H9 (cell line): ENCODE data around the gene DTNB. TPM values are rescaled to one million over a fixed set of nuclear protein-coding genes. Genes with fewer than 3 reads are reported as not detected.

Experiments used
- DNase-seq: peaks from one replicate; pipeline ENCODE4 v3.0.0-alpha.2; 2017
- H2AFZ ChIP-seq: one replicate; pipeline ENCODE4 v1.6.1; 2013; ENCODE audit warnings: mild to moderate bottlenecking, low read length, control low read depth, moderate library complexity
- H2AK5ac ChIP-seq: 2 replicates; pipeline ENCODE4 v1.6.1; 2013; ENCODE audit warnings: low read length, control low read depth, mixed read lengths; ENCODE audit not compliant: insufficient read length
- H2BK120ac ChIP-seq: one replicate; pipeline ENCODE4 v1.6.1; 2013; ENCODE audit warnings: low read depth, mild to moderate bottlenecking, low read length, control low read depth, inconsistent platforms; ENCODE audit not compliant: poor library complexity, severe bottlenecking
- H2BK12ac ChIP-seq: 2 replicates; pipeline ENCODE4 v1.6.1; 2013; ENCODE audit warnings: low read length, control low read depth, mixed read lengths, low read depth; ENCODE audit not compliant: insufficient read length
- H2BK15ac ChIP-seq: 2 replicates; pipeline ENCODE4 v1.6.1; 2013; ENCODE audit warnings: low read depth, low read length, control low read depth
- H2BK20ac ChIP-seq: one replicate; pipeline ENCODE4 v1.6.1; 2013; ENCODE audit warnings: low read depth, mild to moderate bottlenecking, low read length, control low read depth, inconsistent platforms; ENCODE audit not compliant: poor library complexity, severe bottlenecking
- H2BK5ac ChIP-seq: 2 replicates; pipeline ENCODE4 v1.6.1; 2013; ENCODE audit warnings: low read length, control low read depth, mixed read lengths; ENCODE audit not compliant: insufficient read length
- H3K14ac ChIP-seq: 2 replicates; pipeline ENCODE4 v1.6.1; 2013; ENCODE audit warnings: low read length, control low read depth; ENCODE audit not compliant: insufficient read depth
- H3K18ac ChIP-seq: 2 replicates; pipeline ENCODE4 v1.6.1; 2013; ENCODE audit warnings: low read depth, mild to moderate bottlenecking, mixed read lengths, low read length, control low read depth; ENCODE audit not compliant: insufficient read length
- H3K23ac ChIP-seq: 2 replicates; pipeline ENCODE4 v1.6.1; 2013; ENCODE audit warnings: low read length, control low read depth, mixed read lengths, low read depth; ENCODE audit not compliant: insufficient read length
- H3K23me2 ChIP-seq: 2 replicates; pipeline ENCODE4 v1.6.1; 2013; ENCODE audit warnings: low read depth, mild to moderate bottlenecking, mixed read lengths, low read length, control low read depth; ENCODE audit not compliant: insufficient read length, poor library complexity, severe bottlenecking
- H3K27ac ChIP-seq: 2 replicates; pipeline ENCODE4 v1.5.1; 2013; ENCODE audit warnings: low read length, control low read depth, mixed read lengths, low read depth; ENCODE audit not compliant: insufficient read length
- H3K27me3 ChIP-seq: 2 replicates; pipeline ENCODE4 v1.6.1; 2013; ENCODE audit warnings: low read length, control low read depth, inconsistent platforms; ENCODE audit not compliant: insufficient read depth
- H3K4ac ChIP-seq: 2 replicates; pipeline ENCODE4 v1.6.1; 2013; ENCODE audit warnings: low read depth, mild to moderate bottlenecking, control low read depth, inconsistent platforms, low read length, moderate library complexity
- H3K4me1 ChIP-seq: 2 replicates; pipeline ENCODE4 v1.6.1; 2013; ENCODE audit warnings: low read length, control low read depth, inconsistent platforms; ENCODE audit not compliant: insufficient read depth
- H3K4me2 ChIP-seq: 2 replicates; pipeline ENCODE4 v1.6.1; 2013; ENCODE audit warnings: low read length, control low read depth, mixed read lengths; ENCODE audit not compliant: insufficient read length, insufficient read depth
- H3K56ac ChIP-seq: 2 replicates; pipeline ENCODE4 v1.6.1; 2013; ENCODE audit warnings: low read depth, mild to moderate bottlenecking, mixed read lengths, low read length, control low read depth; ENCODE audit not compliant: insufficient read length
- H3K79me1 ChIP-seq: 2 replicates; pipeline ENCODE4 v1.6.1; 2013; ENCODE audit warnings: low read depth, mild to moderate bottlenecking, moderate library complexity, low read length, control low read depth, inconsistent platforms; ENCODE audit not compliant: insufficient read depth, poor library complexity, severe bottlenecking
- H3K79me2 ChIP-seq: 2 replicates; pipeline ENCODE4 v1.6.1; 2013; ENCODE audit warnings: low read length, control low read depth, inconsistent platforms; ENCODE audit not compliant: insufficient read depth
- H3K9ac ChIP-seq: 2 replicates; pipeline ENCODE4 v1.6.1; 2013; ENCODE audit warnings: low read length, control low read depth, mixed read lengths; ENCODE audit not compliant: insufficient read length; ENCODE audit errors: extremely low read depth
- H3K9me3 ChIP-seq: one replicate; pipeline ENCODE4 v1.6.1; 2013; ENCODE audit warnings: low read depth, low read length, inconsistent platforms; ENCODE audit not compliant: control insufficient read depth
- H3T11ph ChIP-seq: one replicate; pipeline ENCODE4 v1.6.1; 2013; ENCODE audit warnings: mild to moderate bottlenecking, low read length, control low read depth, inconsistent platforms
- H4K20me1 ChIP-seq: one replicate; pipeline ENCODE4 v1.6.1; 2013; ENCODE audit not compliant: control insufficient read depth, insufficient read length, insufficient read depth
- H4K5ac ChIP-seq: 2 replicates; pipeline ENCODE4 v1.6.1; 2013; ENCODE audit warnings: low read depth, mild to moderate bottlenecking, mixed read lengths, low read length, control low read depth; ENCODE audit not compliant: insufficient read length
- H4K8ac ChIP-seq: replicated peaks from 2 replicates; pipeline ENCODE4 v1.6.1; 2013; ENCODE audit warnings: low read length, control low read depth, mixed read lengths, low read depth; ENCODE audit not compliant: insufficient read length
- H4K91ac ChIP-seq: 2 replicates; pipeline ENCODE4 v1.6.1; 2013; ENCODE audit warnings: low read depth, mild to moderate bottlenecking, moderate library complexity, mixed read lengths, low read length, control low read depth; ENCODE audit not compliant: insufficient read length
- H3K27ac Mint-ChIP-seq, 3 experiments: 2 replicates in 2 of 3; 3 replicates in 1 of 3; pipeline ENCODE4 v1.8.0; 2020 to 2021; ENCODE audit warnings: mixed read lengths in 3 of 3, mild to moderate bottlenecking in 1 of 3, moderate library complexity in 1 of 3
- H3K27me3 Mint-ChIP-seq: 2 replicates; pipeline ENCODE4 v1.8.0; 2021; ENCODE audit warnings: low read depth, mild to moderate bottlenecking, moderate library complexity, mixed read lengths
- H3K36me3 Mint-ChIP-seq, 3 experiments: 2 replicates in 2 of 3; 3 replicates in 1 of 3; pipeline ENCODE4 v1.8.0; 2020 to 2021; ENCODE audit warnings: low read depth in 3 of 3, mixed read lengths in 3 of 3; ENCODE audit not compliant: insufficient read depth in 1 of 3
- H3K4me1 Mint-ChIP-seq, 2 experiments: 2 replicates each; pipeline ENCODE4 v1.8.0; 2020; ENCODE audit warnings: mixed read lengths in 2 of 2
- H3K4me3 Mint-ChIP-seq, 2 experiments: 2 replicates in 1 of 2; 3 replicates in 1 of 2; pipeline ENCODE4 v1.8.0; 2020 to 2021; ENCODE audit warnings: mild to moderate bottlenecking in 2 of 2, mixed read lengths in 2 of 2, moderate library complexity in 1 of 2
- H3K9me3 Mint-ChIP-seq, 2 experiments: 2 replicates in 1 of 2; 3 replicates in 1 of 2; pipeline ENCODE4 v1.8.0; 2020; ENCODE audit warnings: mild to moderate bottlenecking in 2 of 2, mixed read lengths in 2 of 2, moderate library complexity in 1 of 2
- CTCF ChIP-seq: fragments of 200-600 bp; sonication (generic); conservative IDR thresholded peaks from 3 replicates; pipeline ENCODE4 v1.8.0; 2021; ENCODE audit warnings: antibody characterized with exemption, mild to moderate bottlenecking
- WGBS: extraction: QIAGEN DNeasy Blood & Tissue Kit; methylation state at CpG from one replicate; pipeline ENCODE4 v1.1.7; 2013; ENCODE audit warnings: missing lambda C conversion rate, low lambda C conversion rate, mixed read lengths; ENCODE audit not compliant: insufficient read length; ENCODE audit errors: extremely low coverage; 5-methylcytosine and 5-hydroxymethylcytosine counted together
- total RNA-seq: library from RNA; stranded (reverse); gene quantifications from 2 replicates; pipeline ENCODE4 v1.2.1, GENCODE V29; 2021

DTNB gene
- total RNA-seq, 1 experiment from 2014 or later = 26.7 TPM

- no peak overlapping the region for H2AFZ ChIP-seq
- H3K18ac ChIP-seq = no peak overlapping the region
- H3K4me1 Mint-ChIP-seq = peaks cover 55 to 66% of the 10 kb centered on the region in 2 experiments
- no peak overlapping the region for H3K56ac ChIP-seq
- H3K27ac ChIP-seq = no peak overlapping the region
- H4K91ac ChIP-seq = no peak overlapping the region
- no peak overlapping the region for H3K4me3 Mint-ChIP-seq
- no peak overlapping the region for H3K23ac ChIP-seq
- H3K27me3 ChIP-seq = no peaks in the 10 kb centered on the region
- H3K4ac ChIP-seq = no peak overlapping the region
- peaks cover 9% of the 10 kb centered on the region for H3K27me3 Mint-ChIP-seq
- H3K27ac Mint-ChIP-seq = no peak overlapping the region
- peaks cover 6% of the 10 kb centered on the region for H3K23me2 ChIP-seq
- H3K36me3 Mint-ChIP-seq = no peaks in the 10 kb centered on the region; a peak in 1 of 7 replicates
- no peak overlapping the region for H2BK15ac ChIP-seq
- H3K9ac ChIP-seq = no peak overlapping the region
- H2BK120ac ChIP-seq = no peak overlapping the region
- no peak overlapping the region for H2BK20ac ChIP-seq
- H3K9me3 ChIP-seq = no peaks in the 10 kb centered on the region
- WGBS = no CpG with 5 or more reads among the region's 13 CpGs
- H3K9me3 Mint-ChIP-seq = no peaks in the 10 kb centered on the region
- no peak overlapping the region for H3T11ph ChIP-seq
- no peak overlapping the region for H4K5ac ChIP-seq
- H3K14ac ChIP-seq = no peak overlapping the region
- H4K8ac ChIP-seq = no peak overlapping the region
- H3K4me1 ChIP-seq = peaks cover 15% of the 10 kb centered on the region; the same call in 1 of the 2 replicates
- no peak for DNase-seq
- TF ChIP-seq CTCF = no peak
- no peaks in the 10 kb centered on the region for H3K79me2 ChIP-seq
- no peak overlapping the region for H2BK12ac ChIP-seq
- no peak overlapping the region for H3K4me2 ChIP-seq
- H2AK5ac ChIP-seq = no peak overlapping the region
- no peak overlapping the region for H2BK5ac ChIP-seq
- H3K79me1 ChIP-seq = no peaks in the 10 kb centered on the region
- no peaks in the 10 kb centered on the region for H4K20me1 ChIP-seq
Measured at GRCh38 chr2:25338401-25338800, 335.0 kb downstream of the DTNB start.
